ENCODE measurements around the gene CA12. TPM values are rescaled to one million over a fixed set of nuclear protein-coding genes. Genes with fewer than 3 reads are reported as not detected.

Gene CA12
- total and polyA plus RNA-seq, 9 of the 15 experiments (the other 6 are each of a cell fraction or from before 2014, with no cell fraction given), result 0.01 to 0.78 (median 0.15) TPM; not detected in 1

GRCh38 chr15:63396152-63396928, 14.7 kb upstream of the CA12 start (continued):
- TF ChIP-seq, protein P1, sequence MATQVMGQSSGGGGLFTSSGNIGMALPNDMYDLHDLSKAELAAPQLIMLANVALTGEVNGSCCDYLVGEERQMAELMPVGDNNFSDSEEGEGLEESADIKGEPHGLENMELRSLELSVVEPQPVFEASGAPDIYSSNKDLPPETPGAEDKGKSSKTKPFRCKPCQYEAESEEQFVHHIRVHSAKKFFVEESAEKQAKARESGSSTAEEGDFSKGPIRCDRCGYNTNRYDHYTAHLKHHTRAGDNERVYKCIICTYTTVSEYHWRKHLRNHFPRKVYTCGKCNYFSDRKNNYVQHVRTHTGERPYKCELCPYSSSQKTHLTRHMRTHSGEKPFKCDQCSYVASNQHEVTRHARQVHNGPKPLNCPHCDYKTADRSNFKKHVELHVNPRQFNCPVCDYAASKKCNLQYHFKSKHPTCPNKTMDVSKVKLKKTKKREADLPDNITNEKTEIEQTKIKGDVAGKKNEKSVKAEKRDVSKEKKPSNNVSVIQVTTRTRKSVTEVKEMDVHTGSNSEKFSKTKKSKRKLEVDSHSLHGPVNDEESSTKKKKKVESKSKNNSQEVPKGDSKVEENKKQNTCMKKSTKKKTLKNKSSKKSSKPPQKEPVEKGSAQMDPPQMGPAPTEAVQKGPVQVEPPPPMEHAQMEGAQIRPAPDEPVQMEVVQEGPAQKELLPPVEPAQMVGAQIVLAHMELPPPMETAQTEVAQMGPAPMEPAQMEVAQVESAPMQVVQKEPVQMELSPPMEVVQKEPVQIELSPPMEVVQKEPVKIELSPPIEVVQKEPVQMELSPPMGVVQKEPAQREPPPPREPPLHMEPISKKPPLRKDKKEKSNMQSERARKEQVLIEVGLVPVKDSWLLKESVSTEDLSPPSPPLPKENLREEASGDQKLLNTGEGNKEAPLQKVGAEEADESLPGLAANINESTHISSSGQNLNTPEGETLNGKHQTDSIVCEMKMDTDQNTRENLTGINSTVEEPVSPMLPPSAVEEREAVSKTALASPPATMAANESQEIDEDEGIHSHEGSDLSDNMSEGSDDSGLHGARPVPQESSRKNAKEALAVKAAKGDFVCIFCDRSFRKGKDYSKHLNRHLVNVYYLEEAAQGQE (IDR thresholded peaks at IDR 0.05; ENCODE audit: borderline replicate concordance), result peak; percentile 25; the same call in 1 of the 2 replicates
- TF ChIP-seq, protein P1 (CRISPR knock-in tag; IDR thresholded peaks at IDR 0.05; ENCODE audit: low read depth), result no peak
- TF ChIP-seq CBFA2T2 (conservative IDR thresholded peaks at IDR 0.05), result 0 out of 2 replicates have a peak, but pooled peaks have one; percentile 10
- TF ChIP-seq RUNX1 (IDR thresholded peaks at IDR 0.05; ENCODE audit: low read depth), result no peak
- 0 out of 2 replicates have a peak, but pooled peaks have one; percentile 44 for TF ChIP-seq OTX1 (CRISPR knock-in tag; IDR thresholded peaks at IDR 0.05)
- TF ChIP-seq, protein P2, sequence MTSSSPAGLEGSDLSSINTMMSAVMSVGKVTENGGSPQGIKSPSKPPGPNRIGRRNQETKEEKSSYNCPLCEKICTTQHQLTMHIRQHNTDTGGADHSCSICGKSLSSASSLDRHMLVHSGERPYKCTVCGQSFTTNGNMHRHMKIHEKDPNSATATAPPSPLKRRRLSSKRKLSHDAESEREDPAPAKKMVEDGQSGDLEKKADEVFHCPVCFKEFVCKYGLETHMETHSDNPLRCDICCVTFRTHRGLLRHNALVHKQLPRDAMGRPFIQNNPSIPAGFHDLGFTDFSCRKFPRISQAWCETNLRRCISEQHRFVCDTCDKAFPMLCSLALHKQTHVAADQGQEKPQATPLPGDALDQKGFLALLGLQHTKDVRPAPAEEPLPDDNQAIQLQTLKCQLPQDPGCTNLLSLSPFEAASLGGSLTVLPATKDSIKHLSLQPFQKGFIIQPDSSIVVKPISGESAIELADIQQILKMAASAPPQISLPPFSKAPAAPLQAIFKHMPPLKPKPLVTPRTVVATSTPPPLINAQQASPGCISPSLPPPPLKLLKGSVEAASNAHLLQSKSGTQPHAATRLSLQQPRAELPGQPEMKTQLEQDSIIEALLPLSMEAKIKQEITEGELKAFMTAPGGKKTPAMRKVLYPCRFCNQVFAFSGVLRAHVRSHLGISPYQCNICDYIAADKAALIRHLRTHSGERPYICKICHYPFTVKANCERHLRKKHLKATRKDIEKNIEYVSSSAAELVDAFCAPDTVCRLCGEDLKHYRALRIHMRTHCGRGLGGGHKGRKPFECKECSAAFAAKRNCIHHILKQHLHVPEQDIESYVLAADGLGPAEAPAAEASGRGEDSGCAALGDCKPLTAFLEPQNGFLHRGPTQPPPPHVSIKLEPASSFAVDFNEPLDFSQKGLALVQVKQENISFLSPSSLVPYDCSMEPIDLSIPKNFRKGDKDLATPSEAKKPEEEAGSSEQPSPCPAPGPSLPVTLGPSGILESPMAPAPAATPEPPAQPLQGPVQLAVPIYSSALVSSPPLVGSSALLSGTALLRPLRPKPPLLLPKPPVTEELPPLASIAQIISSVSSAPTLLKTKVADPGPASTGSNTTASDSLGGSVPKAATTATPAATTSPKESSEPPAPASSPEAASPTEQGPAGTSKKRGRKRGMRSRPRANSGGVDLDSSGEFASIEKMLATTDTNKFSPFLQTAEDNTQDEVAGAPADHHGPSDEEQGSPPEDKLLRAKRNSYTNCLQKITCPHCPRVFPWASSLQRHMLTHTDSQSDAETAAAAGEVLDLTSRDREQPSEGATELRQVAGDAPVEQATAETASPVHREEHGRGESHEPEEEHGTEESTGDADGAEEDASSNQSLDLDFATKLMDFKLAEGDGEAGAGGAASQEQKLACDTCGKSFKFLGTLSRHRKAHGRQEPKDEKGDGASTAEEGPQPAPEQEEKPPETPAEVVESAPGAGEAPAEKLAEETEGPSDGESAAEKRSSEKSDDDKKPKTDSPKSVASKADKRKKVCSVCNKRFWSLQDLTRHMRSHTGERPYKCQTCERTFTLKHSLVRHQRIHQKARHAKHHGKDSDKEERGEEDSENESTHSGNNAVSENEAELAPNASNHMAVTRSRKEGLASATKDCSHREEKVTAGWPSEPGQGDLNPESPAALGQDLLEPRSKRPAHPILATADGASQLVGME (CRISPR knock-in tag; IDR thresholded peaks at IDR 0.05), result no peak
- TF ChIP-seq ZNF589 (CRISPR knock-in tag; IDR thresholded peaks at IDR 0.05; ENCODE audit: low read depth), result peak; percentile 81
- 0 out of 4 replicates have a peak, but pooled peaks of 1 of the 2 experiments have one; percentile 28 for TF ChIP-seq MNT (conservative IDR thresholded peaks at IDR 0.05)
- TF ChIP-seq CREB3 (tag; conservative IDR thresholded peaks at IDR 0.05; ENCODE audit: low read depth), result peak; percentile 53; the same call in 1 of the 2 replicates
